DND-41 (cell line): ENCODE measurements around the gene ZCCHC18.

Source experiments
- ATAC-seq: fragments of 200-7000 bp; cut with Tn5 transposase; 3 replicates; pipeline ENCODE4 v1.9.1; 2021; ENCODE audit warnings: low read depth; ENCODE audit not compliant: insufficient read depth
- DNase-seq: peaks from one replicate; pipeline ENCODE4 v3.0.0-alpha.2; 2020
- H2AFZ ChIP-seq: 2 replicates; pipeline ENCODE4 v1.6.0; 2012; ENCODE audit warnings: low read depth, low read length
- H3K27ac ChIP-seq: 2 replicates; pipeline ENCODE4 v1.5.1; 2012; ENCODE audit warnings: low read length, inconsistent platforms
- H3K27me3 ChIP-seq: fragments of 200-600 bp; sonication (generic); 2 replicates; pipeline ENCODE4 v1.6.0; 2012; ENCODE audit warnings: low read length, mild to moderate bottlenecking, inconsistent platforms; ENCODE audit not compliant: insufficient read depth, poor library complexity
- H3K36me3 ChIP-seq: 2 replicates; pipeline ENCODE4 v1.5.1; 2012; ENCODE audit warnings: low read length, inconsistent platforms; ENCODE audit not compliant: insufficient read depth
- H3K4me1 ChIP-seq: 2 replicates; pipeline ENCODE4 v1.5.1; 2012; ENCODE audit warnings: mild to moderate bottlenecking, low read length; ENCODE audit not compliant: insufficient read depth
- H3K4me2 ChIP-seq: 2 replicates; pipeline ENCODE4 v1.6.0; 2012; ENCODE audit warnings: mild to moderate bottlenecking, moderate library complexity, low read length, inconsistent platforms; ENCODE audit not compliant: insufficient read depth
- H3K4me3 ChIP-seq, 2 experiments: fragments of 200-600 bp in 1 of 2; shearing (Covaris generic) in 1 of 2; 2 replicates each; pipeline ENCODE4 v1.5.1; 2012 to 2016; ENCODE audit warnings: inconsistent platforms in 2 of 2, low read length in 2 of 2, mild to moderate bottlenecking in 2 of 2, low read depth in 1 of 2, moderate library complexity in 1 of 2
- H3K79me2 ChIP-seq: 2 replicates; pipeline ENCODE4 v1.6.0; 2012; ENCODE audit warnings: low read length, inconsistent platforms; ENCODE audit not compliant: insufficient read depth
- H3K9ac ChIP-seq: 2 replicates; pipeline ENCODE4 v1.6.0; 2012; ENCODE audit warnings: low read depth, mild to moderate bottlenecking, inconsistent platforms, low read length, moderate library complexity
- H3K9me3 ChIP-seq: 2 replicates; pipeline ENCODE4 v1.5.1; 2012; ENCODE audit warnings: low read length, moderate library complexity, mild to moderate bottlenecking, inconsistent platforms; ENCODE audit not compliant: insufficient read depth, severe bottlenecking
- H4K20me1 ChIP-seq: 2 replicates; pipeline ENCODE4 v1.6.0; 2012; ENCODE audit warnings: low read length; ENCODE audit not compliant: insufficient read depth
- CTCF ChIP-seq: IDR thresholded peaks from 2 replicates; pipeline ENCODE4 v1.5.1; 2012; ENCODE audit warnings: borderline replicate concordance, low read length, moderate library complexity, mild to moderate bottlenecking; ENCODE audit not compliant: poor library complexity, severe bottlenecking; ENCODE audit errors: extremely low read depth
- EZH2 ChIP-seq: IDR thresholded peaks from 3 replicates; pipeline ENCODE4 v1.6.1; 2012; ENCODE audit warnings: borderline replicate concordance, low read depth, mild to moderate bottlenecking, moderate library complexity, low read length, inconsistent platforms; ENCODE audit not compliant: severe bottlenecking

Gene ZCCHC18

GRCh38 chrX:104130808-104131207, 18.5 kb downstream of the ZCCHC18 start:
- H3K4me2 ChIP-seq, result no peak overlapping the region
- no peak overlapping the region for H3K27ac ChIP-seq
- no peak for TF ChIP-seq EZH2
- TF ChIP-seq CTCF, result no peak
- H3K4me3 ChIP-seq, result no peak overlapping the region
- H3K9ac ChIP-seq, result no peak overlapping the region
- no peak overlapping the region for H2AFZ ChIP-seq
- no peaks in the 10 kb centered on the region for H3K4me1 ChIP-seq
- H3K36me3 ChIP-seq, result peaks cover 7% of the 10 kb centered on the region; the same call in 1 of the 2 replicates
- H4K20me1 ChIP-seq, result no peaks in the 10 kb centered on the region
- no peaks in the 10 kb centered on the region for H3K9me3 ChIP-seq
- ATAC-seq (no peak), DNase-seq (no peak)
- H3K27me3 ChIP-seq, result no peaks in the 10 kb centered on the region
- H3K79me2 ChIP-seq, result no peaks in the 10 kb centered on the region

GRCh38 chrX:104134583-104135261, 22.4 kb downstream of the ZCCHC18 start:
- no peak overlapping the region for H3K9ac ChIP-seq
- H4K20me1 ChIP-seq, result no peaks in the 10 kb centered on the region
- H3K4me1 ChIP-seq, result peaks cover 4% of the 10 kb centered on the region
- no peak overlapping the region for H3K27ac ChIP-seq
- no peaks in the 10 kb centered on the region for H3K79me2 ChIP-seq
- no peak overlapping the region for H3K4me2 ChIP-seq
- H3K27me3 ChIP-seq, result no peaks in the 10 kb centered on the region
- no peak overlapping the region for H3K4me3 ChIP-seq
- no peak for TF ChIP-seq CTCF
- no peak for TF ChIP-seq EZH2
- DNase-seq, result no peak
- H3K36me3 ChIP-seq, result peaks cover 7% of the 10 kb centered on the region; the same call in 1 of the 2 replicates
- H2AFZ ChIP-seq, result no peak overlapping the region
- H3K9me3 ChIP-seq, result no peaks in the 10 kb centered on the region
- ATAC-seq, result no peak

- no peak for DNase-seq
- Histone ChIP-seq H3K9ac (no peak overlapping the region), H3K9me3 (no peaks in the 10 kb centered on the region), H3K36me3 (no peaks in the 10 kb centered on the region), H3K4me1 (peaks cover 4% of the 10 kb centered on the region), H2AFZ (no peak overlapping the region), H4K20me1 (no peaks in the 10 kb centered on the region), H3K27ac (no peak overlapping the region), H3K79me2 (no peaks in the 10 kb centered on the region), H3K4me3 (no peak overlapping the region), H3K4me2 (no peak overlapping the region), H3K27me3 (no peaks in the 10 kb centered on the region)
- ATAC-seq, result no peak
- TF ChIP-seq CTCF (no peak), EZH2 (no peak)
Measured at GRCh38 chrX:104135677-104136076, 23.4 kb downstream of the ZCCHC18 start.
